CD1c-positive myeloid dendritic cell (primary cell): ENCODE results near the gene CHAF1A.

ENCODE experiments used
- DNase-seq: peaks from one replicate; pipeline ENCODE4 v3.0.0-alpha.2; 2016; ENCODE audit errors: extremely low spot score

The CHAF1A gene

DNA sequence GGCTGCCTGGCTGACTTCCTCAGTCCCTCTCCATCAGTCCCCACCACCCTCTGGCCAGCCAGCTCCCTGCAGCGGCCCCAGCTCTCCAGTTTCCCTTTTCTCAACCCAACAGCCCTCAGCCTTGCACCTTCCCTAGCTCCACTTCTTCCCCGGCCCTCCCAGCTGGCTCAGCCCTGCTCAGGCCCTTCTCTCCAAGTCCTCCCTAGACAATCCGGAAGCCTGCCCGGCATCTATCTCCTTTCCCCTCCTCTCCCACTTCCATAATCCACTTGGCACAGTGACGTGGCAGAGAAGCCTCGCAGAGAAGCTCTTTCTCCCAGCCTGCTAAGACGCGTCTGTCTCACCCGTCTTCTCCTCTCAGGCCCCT, 54.0 kb downstream of the CHAF1A start:
- DNase-seq: peak; percentile 68

DNA sequence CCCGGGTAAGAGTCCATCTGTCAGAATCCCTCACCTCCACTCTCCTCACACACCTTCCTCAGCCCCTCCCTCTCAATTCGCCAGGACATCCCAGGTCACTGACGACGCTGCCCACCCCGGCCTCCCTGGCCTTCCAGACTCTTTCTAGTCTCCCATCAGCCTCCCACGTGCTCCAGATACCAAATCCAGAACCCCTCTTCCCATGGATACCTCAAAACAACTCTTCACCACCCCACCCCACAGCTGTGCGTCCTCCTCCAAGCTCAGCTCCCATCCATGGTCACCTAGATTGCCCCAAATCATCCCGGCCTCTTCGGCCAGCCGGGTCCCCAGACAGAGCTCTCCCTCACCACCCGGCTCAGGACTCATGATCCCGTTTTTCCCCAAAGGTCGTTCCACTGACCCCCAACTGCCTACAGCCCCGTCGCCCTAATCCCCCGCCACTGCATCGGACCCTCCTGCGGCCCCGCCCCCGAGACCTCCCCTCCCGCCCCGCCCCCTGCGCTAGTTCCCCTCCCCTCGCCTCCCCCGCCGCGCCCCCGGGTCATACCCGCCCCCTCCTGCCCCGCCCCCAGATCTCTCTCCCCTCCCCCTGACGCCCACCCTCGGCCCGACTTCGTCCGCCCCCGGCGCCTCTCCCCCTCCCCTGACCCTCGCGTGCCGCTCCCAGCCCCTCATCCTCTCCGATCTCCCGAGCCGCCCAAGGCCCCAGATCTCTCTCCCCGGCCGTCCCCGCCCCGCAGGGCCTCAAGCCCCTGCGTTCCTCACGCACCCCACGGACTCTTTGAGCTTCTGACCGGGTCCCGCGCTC, 54.6 kb downstream of the CHAF1A start:
- no peak for DNase-seq

DNA sequence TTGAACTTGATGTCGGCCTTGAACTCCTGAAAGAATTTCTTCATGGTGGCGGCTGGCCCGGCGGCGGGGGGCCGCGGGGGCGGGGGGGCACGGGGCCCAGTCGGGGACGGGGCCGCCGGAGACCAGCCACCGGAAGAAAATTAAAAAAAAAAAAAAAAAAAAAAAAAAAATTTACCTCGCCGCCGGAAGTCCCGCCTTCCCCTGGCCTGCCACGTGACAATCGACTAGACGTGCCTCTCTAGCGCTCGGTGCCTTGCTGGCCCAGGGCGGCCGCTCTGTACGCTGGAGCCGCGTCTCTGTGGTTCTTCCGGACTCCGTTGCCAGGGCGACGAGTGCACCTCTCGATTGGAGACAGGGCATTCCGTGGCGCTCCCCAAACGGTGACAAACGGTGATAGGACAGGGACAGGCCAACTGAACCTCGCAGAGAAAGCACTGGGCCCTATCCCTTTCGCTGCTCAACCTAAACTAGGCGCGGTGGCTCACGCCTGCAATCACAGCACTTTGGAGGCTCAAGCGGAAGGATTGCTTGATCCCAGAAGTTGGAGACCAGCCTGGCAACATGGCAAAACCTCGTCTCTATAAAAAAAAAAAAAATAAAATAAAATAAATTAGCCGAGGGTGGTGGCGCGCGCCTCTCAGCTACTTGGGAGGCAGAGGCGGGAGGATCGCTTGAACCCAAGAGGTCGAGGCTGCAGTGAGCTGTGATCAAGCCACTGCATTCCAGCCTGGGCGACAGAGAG, 55.4 kb downstream of the CHAF1A start, which contains the start of gene UBXN6:
Gene UBXN6, minus strand, starts transcription at position 141 of the 742 bp plus-strand sequence. Its CDS starts 97 bp downstream, at position 44.
- DNase-seq: peak; percentile 98

DNA sequence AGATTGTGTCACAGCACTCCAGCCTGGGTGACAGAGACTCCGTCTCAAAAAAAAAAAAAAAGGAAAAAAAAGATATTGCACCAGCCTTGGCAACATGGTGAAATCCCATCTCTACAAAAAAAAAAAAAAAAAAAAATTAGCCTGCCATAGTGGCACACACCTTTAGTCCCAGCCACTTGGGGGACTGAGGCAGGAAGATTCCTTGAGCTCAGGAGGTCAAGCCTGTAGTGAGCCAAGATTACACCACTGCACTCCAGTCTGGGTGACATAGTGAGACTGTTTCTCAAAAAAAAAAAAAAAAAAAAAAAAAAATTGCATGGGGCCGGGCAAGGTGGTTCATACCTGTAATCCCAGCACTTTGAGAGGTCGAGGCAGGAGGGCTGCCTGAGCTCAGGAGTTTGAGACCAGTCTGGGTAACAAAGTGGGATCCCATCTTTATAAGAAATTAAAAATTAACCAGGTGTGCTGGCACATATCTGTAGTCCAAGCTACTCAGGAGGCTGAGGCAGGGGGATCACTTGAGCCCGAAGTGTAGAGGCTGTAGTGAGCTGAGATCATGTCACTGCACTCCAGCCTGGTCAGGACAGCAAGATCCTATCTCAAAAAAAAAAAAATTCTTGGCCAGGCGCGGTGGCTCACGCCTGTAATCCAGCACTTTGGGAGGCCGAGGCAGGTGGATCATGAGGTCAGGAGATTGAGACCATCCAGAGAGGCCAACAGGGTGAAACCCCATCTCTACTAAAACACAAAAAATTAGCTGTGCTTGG, 62.6 kb downstream of the CHAF1A start:
- no peak for DNase-seq

DNA sequence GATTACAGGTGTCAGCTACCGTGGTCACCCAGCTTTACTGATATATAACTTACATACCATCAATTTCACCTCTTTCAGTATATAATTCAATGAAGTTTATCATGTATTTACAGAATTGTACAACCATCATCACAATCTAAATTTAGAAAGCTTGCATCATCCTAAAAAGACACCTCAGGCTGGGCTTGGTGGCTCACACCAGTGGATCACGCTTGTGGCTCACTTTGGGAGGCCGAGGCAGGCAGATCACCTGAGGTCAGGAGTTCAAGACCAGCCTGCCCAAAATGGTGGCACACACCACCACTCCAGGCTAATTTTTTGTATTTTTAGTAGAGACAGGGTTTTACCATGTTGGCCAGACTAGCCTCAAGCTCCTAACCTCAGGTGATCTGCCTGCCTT, 65.4 kb downstream of the CHAF1A start:
- no peak for DNase-seq

DNA sequence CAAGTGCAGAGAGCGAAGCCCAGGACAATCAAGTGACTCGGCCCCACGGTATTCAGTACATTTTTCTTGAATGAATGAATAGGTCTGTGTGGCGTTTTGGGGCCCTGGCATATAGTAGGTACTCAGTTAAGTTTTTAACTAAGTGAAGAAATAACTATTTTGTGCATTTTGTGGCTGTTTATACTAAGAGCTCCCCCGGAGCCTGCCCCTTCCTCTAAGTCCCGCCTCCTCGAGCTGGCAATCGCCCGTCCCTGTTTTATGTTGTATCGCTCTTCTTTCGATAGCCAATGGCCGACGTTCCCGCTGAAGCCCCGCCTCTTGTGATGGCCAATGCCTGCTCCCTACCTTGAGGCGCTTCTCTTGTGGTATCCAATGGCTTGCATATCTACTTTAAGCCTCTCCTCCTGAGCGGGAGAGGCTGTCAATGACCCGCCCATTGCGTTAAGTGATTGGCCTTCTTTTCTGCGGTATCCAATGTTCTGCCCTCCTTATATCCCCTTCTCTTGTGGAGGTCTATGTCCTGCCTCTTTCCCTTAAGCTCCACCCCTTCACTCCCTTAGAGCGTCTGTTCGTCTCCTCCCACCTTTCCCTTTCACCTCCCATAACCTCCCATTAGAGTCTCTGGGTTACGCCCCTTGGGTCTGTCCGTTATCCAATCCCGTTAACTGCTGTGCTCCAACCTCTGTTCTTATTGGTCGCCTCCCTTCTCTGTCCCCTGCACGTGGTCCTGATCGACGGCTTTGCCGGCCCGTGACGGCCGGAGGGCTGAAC, 69.1 kb downstream of the CHAF1A start:
- DNase-seq: peak; percentile 99

DNA sequence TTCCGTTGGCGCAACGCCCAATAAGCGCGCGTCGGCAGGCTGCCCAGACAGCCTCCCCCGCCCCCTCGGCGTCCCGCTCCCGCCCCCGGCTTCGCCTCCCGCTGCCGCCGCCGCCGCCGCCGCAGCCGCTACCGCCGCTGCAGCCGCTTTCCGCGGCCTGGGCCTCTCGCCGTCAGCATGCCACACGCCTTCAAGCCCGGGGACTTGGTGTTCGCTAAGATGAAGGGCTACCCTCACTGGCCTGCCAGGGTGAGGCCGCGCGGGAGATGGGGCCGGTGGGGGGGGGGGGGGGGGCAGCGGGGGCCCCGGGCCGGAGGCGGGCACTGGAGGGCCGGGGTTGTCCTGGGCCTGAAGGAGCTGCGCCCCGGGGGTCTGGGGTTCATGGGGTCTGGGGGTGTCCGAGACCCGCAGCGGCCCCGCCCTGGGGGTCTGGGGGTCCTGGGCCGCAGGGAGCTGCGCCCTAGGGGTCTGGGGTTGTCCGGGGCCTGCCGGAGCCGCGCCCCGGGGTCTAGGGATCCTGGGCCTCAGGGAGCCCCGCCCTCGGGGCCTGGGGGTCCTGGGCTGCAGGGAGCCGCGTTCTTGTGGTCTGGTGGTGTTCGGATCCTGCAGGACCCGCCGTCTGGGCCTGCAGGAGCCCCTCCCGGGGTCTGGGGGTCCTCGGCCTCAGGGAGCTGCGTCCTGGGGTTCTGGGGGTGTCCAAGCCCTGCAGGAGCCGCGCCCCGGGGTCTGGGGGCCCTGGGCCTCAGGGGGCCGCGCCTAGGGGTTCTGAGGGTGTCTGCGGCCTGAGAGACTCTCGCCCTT, 69.9 kb downstream of the CHAF1A start, which contains the start of gene HDGFL2:
Gene HDGFL2, plus strand, starts transcription at position 124 of the 801 bp plus-strand sequence. Its CDS starts 54 bp downstream, at position 178.
- DNase-seq: no peak

DNA sequence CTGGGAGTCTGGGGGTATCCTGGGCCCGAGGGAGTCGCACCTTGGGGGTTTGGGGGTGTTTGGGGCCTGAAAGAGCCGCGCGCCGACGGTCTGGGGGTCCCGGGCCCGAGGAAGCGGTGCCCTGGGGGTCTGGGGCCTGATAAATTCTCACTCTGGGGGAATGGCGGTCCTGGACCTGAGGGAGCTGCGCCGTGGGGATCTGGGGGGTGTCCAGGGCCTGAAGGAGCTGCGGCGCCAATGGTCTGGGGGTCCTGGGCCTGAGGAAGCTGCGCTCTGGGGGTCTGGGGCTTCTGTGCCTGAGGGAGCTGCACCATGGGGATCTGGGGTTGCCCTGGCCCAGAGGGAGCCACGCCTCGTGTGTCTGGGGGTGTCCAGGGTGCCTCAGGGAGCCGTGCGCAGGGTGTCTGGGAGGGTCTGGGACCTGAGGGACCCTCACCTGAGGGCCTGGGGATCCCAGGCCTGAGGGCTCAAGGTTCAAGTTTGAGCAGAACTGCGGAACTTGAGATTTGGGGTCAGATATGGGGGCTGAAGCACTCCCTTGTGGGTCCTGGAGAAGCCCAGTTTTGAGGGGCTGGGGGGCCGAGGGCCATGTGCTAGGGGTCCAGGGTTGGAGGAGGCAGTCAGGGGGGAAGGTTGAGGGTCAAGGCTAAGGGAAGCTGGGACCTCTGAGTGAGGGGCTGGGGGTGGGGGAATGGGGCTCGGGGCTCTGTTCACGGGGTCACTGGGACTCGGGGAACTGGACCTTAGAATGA, 70.7 kb downstream of the CHAF1A start:
- no peak for DNase-seq

DNA sequence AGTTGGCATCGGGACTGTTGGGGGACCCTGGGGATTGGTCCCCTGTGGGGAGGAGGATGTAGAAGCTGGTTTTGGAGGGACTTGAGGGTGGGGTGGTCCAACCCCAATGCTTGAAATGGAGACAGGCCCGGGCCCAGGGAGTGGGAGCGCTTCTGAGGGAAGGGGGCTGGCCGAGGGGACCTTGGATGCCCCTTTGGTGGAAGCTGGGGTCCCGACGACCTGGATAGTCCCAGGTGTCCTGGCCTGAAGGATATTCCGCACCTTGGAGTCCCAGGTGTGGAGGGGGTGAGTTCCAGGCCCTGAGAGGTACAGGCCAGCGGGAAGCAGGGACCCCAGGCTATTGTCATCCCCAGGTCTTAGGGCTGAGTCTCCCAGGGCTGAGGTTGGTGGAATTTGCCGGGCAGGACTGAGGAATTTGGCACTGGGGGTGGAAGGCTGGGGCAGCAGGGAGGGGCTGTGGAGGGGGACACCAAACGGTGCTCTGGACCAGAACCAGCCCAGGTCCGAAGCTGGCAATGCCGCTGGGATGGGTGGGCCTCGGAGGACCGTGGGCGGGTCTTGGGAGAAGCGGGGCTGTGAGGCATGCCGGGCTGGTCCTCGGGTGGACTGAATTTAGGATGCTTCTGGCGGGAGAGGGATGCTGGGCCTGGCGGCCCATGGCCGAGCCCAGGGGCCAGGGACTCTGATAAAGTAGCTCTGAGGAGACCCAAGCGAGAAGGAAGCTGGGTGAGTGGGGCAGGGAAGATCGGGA, 71.5 kb downstream of the CHAF1A start:
- DNase-seq: no peak

DNA sequence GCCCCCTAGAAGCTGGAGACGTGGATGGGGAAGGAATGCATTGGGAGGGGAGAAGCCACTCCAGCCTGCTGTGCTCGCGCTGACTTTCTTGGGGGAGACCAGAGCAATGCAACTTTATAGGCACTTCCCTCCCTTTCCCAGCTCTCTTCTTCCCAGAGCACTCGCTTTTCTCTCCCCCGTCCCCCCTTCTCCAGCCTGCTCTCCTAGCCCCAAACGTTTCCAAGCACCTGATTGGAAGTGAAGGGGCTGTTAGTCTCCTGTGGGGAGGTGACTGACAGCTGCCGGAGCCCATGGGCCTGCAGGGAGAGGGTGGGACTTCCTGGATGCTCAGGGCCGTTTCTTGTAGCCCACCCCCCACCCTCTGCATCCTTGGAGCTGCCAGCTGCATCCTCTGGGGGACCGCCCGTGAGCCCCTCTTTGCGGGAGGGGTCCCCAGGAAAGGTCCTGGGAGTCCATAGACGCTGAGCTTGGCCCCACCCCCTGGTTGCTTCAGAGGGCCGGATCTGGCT, 72.1 kb downstream of the CHAF1A start:
- DNase-seq: no peak

DNA sequence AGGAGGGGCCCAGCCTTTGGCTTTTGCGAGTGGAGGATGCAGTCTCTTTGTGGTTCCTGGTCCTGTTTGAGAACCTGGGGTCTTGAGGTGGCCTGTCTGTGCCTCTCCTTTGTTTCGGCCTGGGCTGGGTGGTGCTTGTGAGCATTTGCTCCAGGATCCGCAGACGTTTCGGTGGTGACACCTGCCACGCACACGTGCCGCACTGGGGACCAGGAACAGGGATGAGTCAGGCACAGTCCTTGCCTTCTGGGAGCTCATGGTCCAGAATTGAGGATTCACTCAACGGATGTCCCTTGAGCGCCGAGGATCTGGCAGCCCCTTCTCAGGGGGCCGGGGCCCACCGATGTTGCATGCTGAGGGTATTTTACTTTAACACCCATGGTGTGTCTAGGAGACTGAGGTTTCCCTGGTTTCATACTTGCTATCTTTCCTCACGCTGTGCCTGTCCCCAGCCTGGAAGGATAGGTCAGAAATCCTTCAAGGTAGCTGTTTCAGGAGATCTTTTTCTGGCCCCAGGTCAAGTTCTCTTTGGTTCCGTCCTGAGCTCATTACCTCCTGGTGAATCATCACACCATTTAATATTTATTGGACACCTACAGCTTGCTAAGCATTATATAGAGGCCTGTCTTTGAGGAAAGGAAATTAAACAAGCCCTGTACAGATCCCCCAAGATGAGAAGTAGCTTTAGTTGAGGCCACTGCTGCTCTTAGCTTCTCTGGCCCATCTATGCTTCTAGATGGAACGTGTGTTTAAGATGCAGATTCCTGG, 74.8 kb downstream of the CHAF1A start:
- DNase-seq: no peak

DNA sequence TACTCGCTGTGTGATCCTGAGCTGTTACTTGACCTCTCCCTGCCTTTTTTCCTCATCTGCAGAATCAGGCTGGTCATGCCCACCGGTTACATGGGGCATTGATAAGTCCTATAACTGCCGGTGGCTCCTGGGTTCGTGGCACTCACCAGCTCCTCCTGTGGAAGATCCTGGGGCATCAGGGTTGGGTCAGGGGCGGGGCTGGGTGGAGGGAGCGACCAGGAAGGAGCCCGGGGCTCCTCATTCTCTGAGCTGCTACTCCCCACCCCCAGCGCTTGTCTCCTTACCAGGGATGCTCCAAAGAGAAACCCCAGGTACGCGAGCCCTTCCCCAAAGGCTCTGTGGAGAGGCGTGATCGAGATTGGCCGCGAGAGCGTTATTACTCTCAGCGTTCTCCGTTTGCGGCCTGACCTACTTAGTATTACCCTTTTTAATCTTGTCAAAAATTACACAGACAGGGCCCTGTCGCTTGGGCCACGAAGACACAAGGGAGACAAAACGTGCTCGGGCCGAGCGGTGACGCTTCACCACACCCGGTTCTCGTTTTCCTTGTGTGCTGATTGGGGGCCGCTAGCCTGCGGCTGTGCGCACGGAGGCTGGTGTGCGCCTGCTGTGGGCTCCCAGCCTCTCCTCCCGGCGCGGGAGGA, 80.4 kb downstream of the CHAF1A start:
- DNase-seq: no peak

DNA sequence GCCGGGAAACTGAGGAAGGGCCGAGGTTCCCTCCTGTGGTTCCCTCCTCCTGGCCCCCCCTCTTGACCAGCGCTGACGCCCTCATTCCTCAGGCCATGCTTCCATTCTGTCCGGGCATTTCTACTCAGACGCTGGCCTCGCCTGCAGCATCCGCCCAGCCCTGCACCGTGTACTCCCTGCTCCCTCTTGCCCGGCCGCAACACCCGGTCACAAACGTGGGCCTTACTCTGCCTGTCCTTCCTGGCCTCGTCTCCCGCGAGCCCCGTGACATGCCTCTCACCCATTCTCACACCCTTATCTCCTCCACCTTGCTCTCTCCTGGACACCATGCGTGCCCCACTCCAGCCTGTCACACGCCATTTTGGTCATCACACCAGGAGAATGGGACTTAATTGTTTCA, 80.9 kb downstream of the CHAF1A start:
- DNase-seq: no peak

DNA sequence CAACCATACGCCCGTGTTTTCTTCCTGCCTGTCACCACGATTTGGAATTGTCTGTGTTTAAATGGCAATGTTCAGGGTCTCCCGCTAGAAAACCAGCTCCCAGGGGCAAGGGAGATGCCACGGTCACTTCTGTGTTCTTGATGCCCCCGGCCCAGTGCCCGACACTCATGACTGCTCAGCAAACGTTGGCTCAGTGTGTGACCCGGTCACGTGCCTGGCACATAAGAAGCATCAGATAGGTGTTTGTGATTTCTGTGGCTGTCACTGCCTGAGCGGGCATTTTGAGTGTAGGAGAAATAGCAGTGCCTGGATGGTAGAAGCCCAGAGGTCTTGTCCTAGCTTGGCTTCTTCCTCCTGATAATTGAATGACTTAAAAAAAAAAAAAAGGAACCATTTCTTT, 85.1 kb downstream of the CHAF1A start:
- DNase-seq: no peak

DNA sequence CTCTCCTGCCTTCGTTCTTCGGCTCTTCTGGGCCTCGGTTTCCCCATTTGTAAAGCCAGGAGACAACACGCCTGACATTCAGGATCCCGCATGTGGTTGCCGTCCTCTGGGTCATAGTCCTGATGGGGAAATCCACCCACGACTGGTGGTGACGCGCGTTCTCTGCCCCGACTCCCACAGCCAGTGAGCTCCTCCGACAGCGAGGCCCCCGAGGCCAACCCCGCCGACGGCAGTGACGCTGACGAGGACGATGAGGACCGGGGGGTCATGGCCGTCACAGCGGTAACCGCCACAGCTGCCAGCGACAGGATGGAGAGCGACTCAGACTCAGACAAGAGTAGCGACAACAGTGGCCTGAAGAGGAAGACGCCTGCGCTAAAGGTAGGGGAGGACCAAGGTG, 86.1 kb downstream of the CHAF1A start:
- no peak for DNase-seq

DNA sequence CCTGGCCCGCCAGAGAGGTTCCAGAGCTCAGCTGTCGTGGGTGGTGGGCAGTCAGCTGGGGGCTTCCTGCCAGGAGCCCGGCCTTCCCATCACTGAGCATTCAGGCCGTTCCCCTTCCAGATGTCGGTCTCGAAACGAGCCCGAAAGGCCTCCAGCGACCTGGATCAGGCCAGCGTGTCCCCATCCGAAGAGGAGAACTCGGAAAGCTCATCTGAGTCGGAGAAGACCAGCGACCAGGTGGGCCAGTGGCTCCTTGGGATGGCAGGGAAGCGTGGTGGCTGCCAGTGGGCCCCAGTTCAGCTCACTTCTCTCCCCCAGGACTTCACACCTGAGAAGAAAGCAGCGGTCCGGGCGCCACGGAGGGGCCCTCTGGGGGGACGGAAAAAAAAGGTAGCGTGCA, 89.0 kb downstream of the CHAF1A start:
- no peak for DNase-seq

DNA sequence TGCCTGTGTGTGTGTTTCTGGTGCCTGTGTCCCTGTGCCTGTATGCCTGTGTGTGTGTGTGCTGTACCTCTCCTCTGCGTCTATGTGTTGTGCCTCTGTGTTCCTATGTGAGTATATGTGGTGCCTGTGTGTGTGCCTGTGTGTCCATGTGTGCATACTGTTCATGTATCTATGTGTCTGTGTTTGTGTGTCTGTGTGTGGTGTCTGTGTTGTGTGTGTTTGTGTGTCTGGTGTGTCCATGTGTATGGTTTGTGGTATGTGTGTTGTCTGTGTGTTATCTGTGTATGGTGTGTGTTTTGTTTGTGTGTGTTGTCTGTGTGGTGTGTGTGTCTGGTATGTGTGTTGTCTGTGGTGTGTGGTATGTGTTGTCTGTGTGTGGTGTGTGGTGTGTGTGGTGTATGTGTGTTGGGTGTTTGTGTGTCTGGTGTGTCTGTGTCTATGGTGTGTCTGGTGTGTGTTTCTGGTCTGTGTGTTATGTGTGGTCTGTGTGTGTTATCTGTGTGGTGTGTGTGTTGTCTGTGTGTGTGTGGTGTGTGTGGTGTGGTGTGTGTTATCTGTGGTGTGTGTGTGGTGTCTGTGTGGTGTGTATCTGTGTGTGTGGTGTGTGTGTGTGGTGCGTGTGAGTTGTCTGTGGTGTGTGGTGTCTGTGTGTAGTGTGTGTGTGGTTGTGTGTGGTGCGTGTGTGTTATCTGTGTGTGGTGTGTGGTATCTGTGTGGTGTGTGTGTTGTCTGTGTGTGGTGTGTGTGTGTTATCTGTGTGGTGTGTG, 90.1 kb downstream of the CHAF1A start:
- no peak for DNase-seq
